Measurements from ENCODE around the gene TERT. TPM values are rescaled to one million over a fixed set of nuclear protein-coding genes. Genes with fewer than 3 reads are reported as not detected.

The TERT gene
- total RNA-seq, 1 experiment from 2014 or later = 0.80 TPM

DNA sequence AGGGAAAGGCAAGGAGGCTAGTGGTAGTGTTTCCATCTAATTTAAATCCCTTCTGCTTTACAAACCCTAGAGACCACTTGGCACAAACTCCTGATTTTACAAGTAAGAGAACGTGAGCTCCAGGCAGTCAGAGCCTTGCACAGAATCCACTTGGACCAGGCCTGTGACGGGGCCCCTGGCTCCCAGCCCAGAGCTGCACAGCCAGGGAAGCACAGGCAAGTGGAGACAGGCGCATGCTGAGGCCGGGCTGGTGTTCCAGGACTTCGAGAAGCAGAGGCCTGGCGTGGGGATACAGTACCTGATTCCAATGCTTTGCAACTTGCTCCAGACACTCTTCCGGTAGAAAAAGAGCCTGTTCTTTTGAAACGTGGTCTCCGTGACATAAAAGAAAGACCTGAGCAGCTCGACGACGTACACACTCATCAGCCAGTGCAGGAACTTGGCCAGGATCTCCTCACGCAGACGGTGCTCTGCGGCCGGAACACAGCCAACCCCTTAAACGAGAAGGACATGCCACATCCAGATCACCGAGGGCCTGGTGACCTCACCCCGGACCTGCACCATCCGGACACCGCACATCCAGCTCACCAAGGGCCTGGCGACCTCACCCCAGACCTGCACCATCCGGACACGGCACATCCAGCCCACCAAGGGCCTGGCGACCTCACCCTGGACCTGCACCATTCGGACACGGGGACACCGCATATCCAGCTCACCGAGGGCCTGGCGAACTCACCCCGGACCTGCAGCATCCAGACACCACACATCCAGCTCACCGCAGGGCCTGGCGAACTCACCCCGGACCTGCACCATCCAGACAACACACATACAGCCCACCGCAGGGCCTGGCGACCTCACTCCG is 12.5 kb downstream of the TERT start:
- intact Hi-C loops (cut with micrococcal nuclease) = no loop called here
- no peak overlapping the region for H3K27ac ChIP-seq (ENCODE audit: low read length)
- H3K4me2 ChIP-seq (ENCODE audit: low read length) = no peak overlapping the region
- CTCF ChIA-PET = no interaction called here
- ATAC-seq (no peak), DNase-seq (no peak)
- no peaks in the 10 kb centered on the region for H3K4me1 ChIP-seq (ENCODE audit: insufficient read depth, low read length)
- H3K4me3 ChIP-seq (ENCODE audit: low read length) = no peak overlapping the region
- no peaks in the 10 kb centered on the region for H3K9me2 ChIP-seq (replicated peaks; ENCODE audit: low read length)
- no peaks in the 10 kb centered on the region for H4K20me1 ChIP-seq (ENCODE audit: low read length)
- no peaks in the 10 kb centered on the region for H3K9me3 ChIP-seq (ENCODE audit: low read length)
- H3K36me3 ChIP-seq (ENCODE audit: low read depth, low read length) = no peaks in the 10 kb centered on the region
- H3F3A ChIP-seq (ENCODE audit: low read length, unreplicated experiment) = no peaks in the 10 kb centered on the region
- H3K9ac ChIP-seq (ENCODE audit: low read length) = no peak overlapping the region
- no peaks in the 10 kb centered on the region for H3K27me3 ChIP-seq (ENCODE audit: low read length)
- BruUV-seq (replicated peaks) = no TSS peak
- no peak overlapping the region for H2AFZ ChIP-seq (ENCODE audit: low read length)
- no peak for TF ChIP-seq EZH2phosphoT487 (IDR thresholded peaks at IDR 0.05; ENCODE audit: borderline replicate concordance, low read length)
- TF ChIP-seq, protein P1, sequence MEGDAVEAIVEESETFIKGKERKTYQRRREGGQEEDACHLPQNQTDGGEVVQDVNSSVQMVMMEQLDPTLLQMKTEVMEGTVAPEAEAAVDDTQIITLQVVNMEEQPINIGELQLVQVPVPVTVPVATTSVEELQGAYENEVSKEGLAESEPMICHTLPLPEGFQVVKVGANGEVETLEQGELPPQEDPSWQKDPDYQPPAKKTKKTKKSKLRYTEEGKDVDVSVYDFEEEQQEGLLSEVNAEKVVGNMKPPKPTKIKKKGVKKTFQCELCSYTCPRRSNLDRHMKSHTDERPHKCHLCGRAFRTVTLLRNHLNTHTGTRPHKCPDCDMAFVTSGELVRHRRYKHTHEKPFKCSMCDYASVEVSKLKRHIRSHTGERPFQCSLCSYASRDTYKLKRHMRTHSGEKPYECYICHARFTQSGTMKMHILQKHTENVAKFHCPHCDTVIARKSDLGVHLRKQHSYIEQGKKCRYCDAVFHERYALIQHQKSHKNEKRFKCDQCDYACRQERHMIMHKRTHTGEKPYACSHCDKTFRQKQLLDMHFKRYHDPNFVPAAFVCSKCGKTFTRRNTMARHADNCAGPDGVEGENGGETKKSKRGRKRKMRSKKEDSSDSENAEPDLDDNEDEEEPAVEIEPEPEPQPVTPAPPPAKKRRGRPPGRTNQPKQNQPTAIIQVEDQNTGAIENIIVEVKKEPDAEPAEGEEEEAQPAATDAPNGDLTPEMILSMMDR (conservative IDR thresholded peaks at IDR 0.05; ENCODE audit: low read depth, low read length) = no peak
- TF ChIP-seq EZH2 (IDR thresholded peaks at IDR 0.05; ENCODE audit: low read length, unreplicated experiment) = no peak
- no peaks in the 10 kb centered on the region for H3K79me2 ChIP-seq (ENCODE audit: low read length)
- POLR2A ChIA-PET (ENCODE audit: unreplicated experiment) = no interaction called here

DNA sequence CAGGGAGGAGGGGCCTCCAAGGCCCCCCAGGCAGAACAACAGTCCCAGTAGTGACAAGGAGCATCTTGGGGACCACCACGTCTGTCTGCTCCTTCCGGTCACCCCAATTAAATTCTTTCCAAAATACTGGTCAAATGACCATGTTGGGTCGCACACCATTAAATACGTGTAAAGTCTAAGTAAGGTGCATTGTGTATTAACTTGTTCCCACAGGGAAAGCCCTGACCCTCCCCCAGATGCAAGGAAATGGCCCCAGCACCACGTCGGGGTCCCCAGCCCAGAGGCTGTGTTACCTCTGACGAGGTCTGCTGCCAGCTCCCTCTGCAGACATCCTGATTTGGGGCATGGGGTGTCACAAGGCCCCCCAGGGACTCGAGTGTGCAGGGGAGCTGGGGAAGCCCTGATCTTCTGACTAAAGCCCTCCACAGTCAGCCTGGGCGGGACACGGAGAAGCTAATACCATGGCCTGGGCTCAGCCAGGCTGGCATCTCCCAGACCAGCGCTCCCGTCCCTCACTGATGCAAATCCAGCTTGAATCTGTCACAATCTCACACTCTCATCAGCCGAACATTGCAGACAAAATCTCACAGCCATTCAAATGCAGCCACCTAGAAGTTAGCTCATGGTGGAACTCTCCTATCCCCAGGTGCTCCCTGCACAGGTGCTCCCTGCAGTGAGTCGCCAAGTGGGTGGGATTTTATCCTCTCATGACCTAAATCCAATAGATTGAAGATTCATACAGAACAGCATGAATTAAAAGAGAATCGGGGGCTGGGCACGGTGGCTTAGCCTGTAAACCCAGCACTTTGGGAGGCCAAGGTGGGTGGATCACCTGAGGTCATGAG is 13.6 kb downstream of the TERT start:
- POLR2A ChIA-PET (ENCODE audit: unreplicated experiment) = no interaction called here
- H4K20me1 ChIP-seq (ENCODE audit: low read length) = no peaks in the 10 kb centered on the region
- TF ChIP-seq, protein P1 (conservative IDR thresholded peaks at IDR 0.05; ENCODE audit: low read depth, low read length) = no peak
- TF ChIP-seq EZH2 (IDR thresholded peaks at IDR 0.05; ENCODE audit: low read length, unreplicated experiment) (no peak), EZH2phosphoT487 (IDR thresholded peaks at IDR 0.05; ENCODE audit: borderline replicate concordance, low read length) (no peak)
- no peaks in the 10 kb centered on the region for H3K36me3 ChIP-seq (ENCODE audit: low read depth, low read length)
- no peak overlapping the region for H3K4me3 ChIP-seq (ENCODE audit: low read length)
- H3K4me2 ChIP-seq (ENCODE audit: low read length) = no peak overlapping the region
- no TSS peak for BruUV-seq (replicated peaks)
- H3F3A ChIP-seq (ENCODE audit: low read length, unreplicated experiment) = no peaks in the 10 kb centered on the region
- no peaks in the 10 kb centered on the region for H3K27me3 ChIP-seq (ENCODE audit: low read length)
- intact Hi-C loops (cut with micrococcal nuclease) = no loop called here
- no peaks in the 10 kb centered on the region for H3K79me2 ChIP-seq (ENCODE audit: low read length)
- H3K27ac ChIP-seq (ENCODE audit: low read length) = no peak overlapping the region
- CTCF ChIA-PET = no interaction called here
- ATAC-seq (no peak), DNase-seq (no peak)
- H3K9me2 ChIP-seq (replicated peaks; ENCODE audit: low read length) = no peaks in the 10 kb centered on the region
- H3K9me3 ChIP-seq (ENCODE audit: low read length) = no peaks in the 10 kb centered on the region
- H3K9ac ChIP-seq (ENCODE audit: low read length) = no peak overlapping the region
- no peak overlapping the region for H2AFZ ChIP-seq (ENCODE audit: low read length)
- no peaks in the 10 kb centered on the region for H3K4me1 ChIP-seq (ENCODE audit: insufficient read depth, low read length)

Measured in PC-3 (cell line).